Esophagus muscularis mucosa (tissue), 4 donors: Measurements from ENCODE around the gene PPFIA3. TPM values are rescaled to one million over a fixed set of nuclear protein-coding genes. Genes with fewer than 3 reads are reported as not detected.
"Not testable (repeated sequence)": the region's sequence is repeated elsewhere in the genome, so short reads cannot be mapped to it uniquely, and the experiment has no call there.

ENCODE experiments used
- DNase-seq: peaks from one replicate; pipeline ENCODE4 v3.0.0-alpha.2; 2017; ENCODE audit errors: extremely low spot score
- H3K27ac ChIP-seq, 4 donors: fragments of 200-600 bp; sonication (generic); replicated peaks in 1 of 4; 1 replicate in 3 of 4; 2 replicates in 1 of 4; pipeline ENCODE4 v1.5.1; 2016 to 2019; ENCODE audit warnings: mild to moderate bottlenecking in 1 of 4
- H3K27me3 ChIP-seq, 4 donors: fragments of 200-600 bp; sonication (generic); one replicate each; pipeline versions ENCODE4 v1.5.1 to v1.6.0; 2016 to 2019
- H3K36me3 ChIP-seq, 4 donors: fragments of 200-600 bp; sonication (generic); one replicate each; pipeline ENCODE4 v1.5.1; 2016 to 2019
- H3K4me1 ChIP-seq, 4 donors: fragments of 200-600 bp; sonication (generic); one replicate each; pipeline ENCODE4 v1.5.1; 2016 to 2019
- H3K4me3 ChIP-seq, 4 donors: fragments of 200-600 bp; sonication (generic); 1 replicate in 2 of 4; 2 replicates in 2 of 4; pipeline ENCODE4 v1.5.1; 2016 to 2019; ENCODE audit warnings: mild to moderate bottlenecking in 4 of 4, moderate library complexity in 1 of 4
- H3K9me3 ChIP-seq, 4 donors: fragments of 200-600 bp; sonication (generic); 1 replicate in 3 of 4; 2 replicates in 1 of 4; pipeline ENCODE4 v1.5.1; 2016 to 2019
- EP300 ChIP-seq: sonication (generic); formaldehyde crosslinking; IDR thresholded peaks from one replicate; pipeline ENCODE4 v1.6.1; 2017; ENCODE audit warnings: antibody characterized with exemption
- POLR2A ChIP-seq: fragments of 450-650 bp; IDR thresholded peaks from one replicate; pipeline ENCODE4 v1.6.1; 2017; ENCODE audit warnings: antibody characterized with exemption, moderate library complexity, mild to moderate bottlenecking, low read depth
- POLR2AphosphoS5 ChIP-seq, 2 donors: sonication (generic); formaldehyde crosslinking; IDR thresholded peaks; one replicate each; pipeline ENCODE4 v1.6.1; 2017; ENCODE audit warnings: antibody characterized with exemption in 2 of 2
- WGBS: methylation state at CpG from one replicate; pipeline ENCODE4 v1.1.5; 2018; 5-methylcytosine and 5-hydroxymethylcytosine counted together
- intact Hi-C: fragments of 100-400 bp; cut with DNase I; formaldehyde crosslinking; loops from one replicate; pipeline ENCODE4 v1.15.1; 2023
- total RNA-seq, 4 donors: library from RNA; depleted of rRNA; stranded (reverse); fragments of >200 nt; gene quantifications; one replicate each; pipeline versions ENCODE4 v1.1.0 to v1.2.1, GENCODE V29; 2016
- TF ChIP-seq, protein P1 (sequence below), 3 experiments: fragments of 200-600 bp in 2 of 3; fragments of 450-650 bp in 1 of 3; sonication (generic) in 2 of 3; IDR thresholded peaks; one replicate each; pipeline ENCODE4 v1.5.1; 2017 to 2019; ENCODE audit warnings: antibody characterized with exemption in 3 of 3, mild to moderate bottlenecking in 2 of 3, moderate library complexity in 1 of 3

Gene PPFIA3
- total RNA-seq, 4 donors from 2014 or later = 3.3 to 8.4 (median 5.3) TPM

DNA sequence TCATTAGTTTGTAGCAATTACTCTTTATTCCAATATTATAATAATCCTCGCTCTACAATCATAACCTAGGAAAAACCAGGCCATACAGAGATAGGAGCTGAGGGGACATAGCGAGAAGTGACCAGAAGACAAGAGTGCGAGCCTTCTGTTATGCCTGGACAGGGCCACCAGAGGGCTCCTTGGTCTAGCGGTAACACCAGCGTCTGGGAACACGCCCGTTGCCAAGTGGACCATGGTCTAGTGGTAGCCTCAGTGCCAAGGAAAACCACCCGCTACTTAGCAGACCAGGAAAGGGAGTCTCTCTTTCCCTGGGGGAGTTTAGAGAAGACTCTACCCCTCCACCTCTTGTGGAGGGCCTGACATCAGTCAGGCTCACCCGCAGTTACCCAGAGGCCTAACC, 44.5 kb upstream of the PPFIA3 start:
- DNase-seq, intact Hi-C loops: not testable (repeated sequence)
- peak in 1 of 2 donors; percentile 22 for TF ChIP-seq POLR2AphosphoS5 (IDR thresholded peaks at IDR 0.05)
- TF ChIP-seq, protein P1, sequence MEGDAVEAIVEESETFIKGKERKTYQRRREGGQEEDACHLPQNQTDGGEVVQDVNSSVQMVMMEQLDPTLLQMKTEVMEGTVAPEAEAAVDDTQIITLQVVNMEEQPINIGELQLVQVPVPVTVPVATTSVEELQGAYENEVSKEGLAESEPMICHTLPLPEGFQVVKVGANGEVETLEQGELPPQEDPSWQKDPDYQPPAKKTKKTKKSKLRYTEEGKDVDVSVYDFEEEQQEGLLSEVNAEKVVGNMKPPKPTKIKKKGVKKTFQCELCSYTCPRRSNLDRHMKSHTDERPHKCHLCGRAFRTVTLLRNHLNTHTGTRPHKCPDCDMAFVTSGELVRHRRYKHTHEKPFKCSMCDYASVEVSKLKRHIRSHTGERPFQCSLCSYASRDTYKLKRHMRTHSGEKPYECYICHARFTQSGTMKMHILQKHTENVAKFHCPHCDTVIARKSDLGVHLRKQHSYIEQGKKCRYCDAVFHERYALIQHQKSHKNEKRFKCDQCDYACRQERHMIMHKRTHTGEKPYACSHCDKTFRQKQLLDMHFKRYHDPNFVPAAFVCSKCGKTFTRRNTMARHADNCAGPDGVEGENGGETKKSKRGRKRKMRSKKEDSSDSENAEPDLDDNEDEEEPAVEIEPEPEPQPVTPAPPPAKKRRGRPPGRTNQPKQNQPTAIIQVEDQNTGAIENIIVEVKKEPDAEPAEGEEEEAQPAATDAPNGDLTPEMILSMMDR (IDR thresholded peaks at IDR 0.05) = peak; percentile 57 to 86 (median 72)

GRCh38 chr19:49080392-49080791, 39.0 kb upstream of the PPFIA3 start:
- no peak overlapping the region for H3K4me3 ChIP-seq
- peaks cover 3 to 7% (median 5%) of the 10 kb centered on the region in 4 donors for H3K4me1 ChIP-seq
- H3K27me3 ChIP-seq = no peaks in the 10 kb centered on the region
- no peak for DNase-seq
- no peaks in the 10 kb centered on the region for H3K9me3 ChIP-seq
- no peak overlapping the region for H3K27ac ChIP-seq
- H3K36me3 ChIP-seq = no peaks in the 10 kb centered on the region
- TF ChIP-seq, protein P1 (IDR thresholded peaks at IDR 0.05) = no peak
- TF ChIP-seq POLR2A (no peak), EP300 (no peak), POLR2AphosphoS5 (IDR thresholded peaks at IDR 0.05) (no peak)
- intact Hi-C loops = no loop called here
- WGBS = 90% methylated on average over 4 of the region's 4 CpGs

More for the DNA sequence above, 44.5 kb upstream of the PPFIA3 start:
- 21% methylated on average over 8 of the region's 9 CpGs for WGBS
- not testable (repeated sequence) for H3K27ac ChIP-seq, H3K9me3 ChIP-seq, H3K4me3 ChIP-seq, H3K36me3 ChIP-seq
- Histone ChIP-seq H3K27me3 (peaks cover 7 to 47% (median 37%) of the 10 kb centered on the region in 4 donors), H3K4me1 (peaks cover 5 to 20% (median 9%) of the 10 kb centered on the region in 4 donors)

DNA sequence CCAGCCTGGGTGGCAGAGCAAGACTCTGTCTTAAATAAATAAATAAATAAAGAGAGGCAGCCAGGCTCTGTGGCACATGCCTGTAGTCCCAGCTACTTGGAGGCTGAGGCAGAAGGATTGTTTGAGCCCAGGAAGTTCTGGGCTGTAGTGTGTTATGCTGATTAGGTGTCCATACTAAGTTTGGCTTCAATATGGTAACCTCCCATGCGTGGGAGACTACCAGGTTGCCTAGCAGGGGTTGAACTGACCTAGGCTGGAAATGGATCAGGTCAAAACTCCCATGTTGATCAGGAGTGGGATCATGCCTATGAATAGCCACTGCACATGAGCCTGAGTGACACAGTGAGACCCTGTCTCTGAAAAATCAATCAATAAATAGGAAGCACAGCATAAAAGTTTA, 38.1 kb upstream of the PPFIA3 start:
- H3K4me1 ChIP-seq = peaks cover 8 to 12% (median 10%) of the 10 kb centered on the region in 4 donors
- H3K36me3 ChIP-seq = no peaks in the 10 kb centered on the region
- TF ChIP-seq POLR2A (no peak), POLR2AphosphoS5 (IDR thresholded peaks at IDR 0.05) (no peak), EP300 (no peak)
- TF ChIP-seq, protein P1 (IDR thresholded peaks at IDR 0.05) = no peak
- H3K4me3 ChIP-seq = no peak overlapping the region
- no peaks in the 10 kb centered on the region for H3K9me3 ChIP-seq
- WGBS = 45% methylated on average over 1 of the region's 1 CpG
- DNase-seq = no peak
- H3K27ac ChIP-seq = no peak overlapping the region
- intact Hi-C loops = no loop called here
- H3K27me3 ChIP-seq = no peaks in the 10 kb centered on the region

GRCh38 chr19:49084206-49085019, 34.9 kb upstream of the PPFIA3 start:
- TF ChIP-seq EP300 = no peak
- no peak for TF ChIP-seq POLR2A
- TF ChIP-seq, protein P1 (IDR thresholded peaks at IDR 0.05) = no peak
- TF ChIP-seq POLR2AphosphoS5 (IDR thresholded peaks at IDR 0.05) = no peak
- H3K27ac ChIP-seq = peak overlapping the region; percentile 83 to 95 (median 89)
- peaks cover 8 to 29% (median 18%) of the 10 kb centered on the region in 4 donors for H3K36me3 ChIP-seq
- no peak for DNase-seq
- H3K27me3 ChIP-seq = no peaks in the 10 kb centered on the region
- H3K4me1 ChIP-seq = peaks cover 24 to 42% (median 37%) of the 10 kb centered on the region in 4 donors
- WGBS = 71% methylated on average over 26 of the region's 26 CpGs
- no peaks in the 10 kb centered on the region for H3K9me3 ChIP-seq
- intact Hi-C loops = no loop called here
- H3K4me3 ChIP-seq = peak overlapping the region; percentile 72 to 97 (median 88)
